ENCODE data around the gene ZNF574.

Gene ZNF574

DNA sequence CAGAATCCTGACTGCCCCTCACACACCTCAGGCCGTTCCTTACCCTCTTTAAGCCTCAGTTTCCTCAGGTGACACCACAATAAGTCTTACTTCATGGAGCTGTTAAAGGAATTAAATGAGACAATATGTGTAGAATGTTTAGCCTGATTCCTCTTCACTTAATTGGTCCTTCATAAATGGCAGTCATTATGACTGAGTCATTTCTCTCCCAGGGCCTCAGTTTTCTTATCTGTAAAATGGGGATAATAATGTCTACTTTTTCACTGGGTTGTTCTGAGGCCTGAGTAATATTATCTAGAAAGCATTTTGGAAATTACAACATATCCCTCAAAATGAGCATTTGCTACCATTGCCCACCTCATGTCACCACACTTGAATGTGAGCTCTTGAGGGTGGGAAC is 34.7 kb downstream of the ZNF574 start:
- Histone ChIP-seq H3F3A (ENCODE audit: control insufficient read depth, insufficient read depth) (peaks cover 51% of the 10 kb centered on the region), H3K4me2 (ENCODE audit: low read length) (peak overlapping the region; percentile 26; the same call in 1 of the 2 replicates), H3K27me3 (ENCODE audit: control insufficient read depth, low read length) (no peaks in the 10 kb centered on the region), H3K79me2 (ENCODE audit: control insufficient read depth, low read length) (peaks cover 53% of the 10 kb centered on the region), H3K4me3 (ENCODE audit: low read length) (no peak overlapping the region), H3K9me2 (replicated peaks; ENCODE audit: control insufficient read depth, low read length) (no peaks in the 10 kb centered on the region), H3K36me3 (ENCODE audit: control insufficient read depth, low read length) (peaks cover 81% of the 10 kb centered on the region), H3K27ac (ENCODE audit: low read depth, low read length) (peak overlapping the region; percentile 90), H4K20me1 (ENCODE audit: control insufficient read depth, insufficient read depth, low read depth, low read length) (no peaks in the 10 kb centered on the region), H3K9me3 (ENCODE audit: control insufficient read depth, insufficient read depth, low read length) (no peaks in the 10 kb centered on the region), H3K4me1 (ENCODE audit: control insufficient read depth, low read length) (peaks cover 78% of the 10 kb centered on the region)
- TF ChIP-seq CTCF (IDR thresholded peaks at IDR 0.05; ENCODE audit: low read depth, low read length, poor library complexity, severe bottlenecking) (no peak), EZH2phosphoT487 (IDR thresholded peaks at IDR 0.05; ENCODE audit: borderline replicate concordance, low read length) (no peak)

DNA sequence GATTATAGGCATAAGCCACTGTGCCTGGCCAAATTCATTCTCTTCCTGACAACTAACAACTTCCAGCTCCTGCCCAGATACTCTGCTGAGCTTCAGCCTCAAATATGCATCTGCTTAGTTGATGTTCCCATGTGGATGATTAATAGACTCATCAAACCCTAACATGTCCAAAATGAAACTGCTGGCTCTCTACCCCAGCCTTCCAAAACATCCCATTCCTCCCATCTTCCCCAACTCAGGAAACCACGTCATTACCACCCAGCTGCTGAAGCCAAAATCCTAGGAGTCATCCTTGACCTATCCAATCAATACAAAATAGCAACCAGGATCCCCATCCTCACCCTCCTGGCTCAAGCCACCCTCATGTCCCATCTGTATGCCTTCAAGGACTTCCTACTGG is 35.4 kb downstream of the ZNF574 start:
- TF ChIP-seq EZH2phosphoT487 (IDR thresholded peaks at IDR 0.05; ENCODE audit: borderline replicate concordance, low read length): no peak
- no peak for TF ChIP-seq CTCF (IDR thresholded peaks at IDR 0.05; ENCODE audit: low read depth, low read length, poor library complexity, severe bottlenecking)
- no peak overlapping the region for H3K4me2 ChIP-seq (ENCODE audit: low read length)
- no peak overlapping the region for H3K4me3 ChIP-seq (ENCODE audit: low read length)
- H3K9me3 ChIP-seq (ENCODE audit: control insufficient read depth, insufficient read depth, low read length): no peaks in the 10 kb centered on the region
- peak overlapping the region; percentile 90 for H3K27ac ChIP-seq (ENCODE audit: low read depth, low read length)
- peaks cover 59% of the 10 kb centered on the region for H3F3A ChIP-seq (ENCODE audit: control insufficient read depth, insufficient read depth)
- H3K9me2 ChIP-seq (replicated peaks; ENCODE audit: control insufficient read depth, low read length): no peaks in the 10 kb centered on the region
- H3K36me3 ChIP-seq (ENCODE audit: control insufficient read depth, low read length): peaks cover 81% of the 10 kb centered on the region
- H3K4me1 ChIP-seq (ENCODE audit: control insufficient read depth, low read length): peaks cover 85% of the 10 kb centered on the region
- H3K27me3 ChIP-seq (ENCODE audit: control insufficient read depth, low read length): no peaks in the 10 kb centered on the region
- no peaks in the 10 kb centered on the region for H4K20me1 ChIP-seq (ENCODE audit: control insufficient read depth, insufficient read depth, low read depth, low read length)
- peaks cover 48% of the 10 kb centered on the region for H3K79me2 ChIP-seq (ENCODE audit: control insufficient read depth, low read length)

- H4K20me1 ChIP-seq (ENCODE audit: control insufficient read depth, insufficient read depth, low read depth, low read length): no peaks in the 10 kb centered on the region
- H3K79me2 ChIP-seq (ENCODE audit: control insufficient read depth, low read length): peaks cover 46% of the 10 kb centered on the region
- no peak for TF ChIP-seq EZH2phosphoT487 (IDR thresholded peaks at IDR 0.05; ENCODE audit: borderline replicate concordance, low read length)
- no peak for TF ChIP-seq CTCF (IDR thresholded peaks at IDR 0.05; ENCODE audit: low read depth, low read length, poor library complexity, severe bottlenecking)
- H3K27me3 ChIP-seq (ENCODE audit: control insufficient read depth, low read length): no peaks in the 10 kb centered on the region
- H3K4me2 ChIP-seq (ENCODE audit: low read length): no peak overlapping the region
- H3K4me3 ChIP-seq (ENCODE audit: low read length): no peak overlapping the region
- H3K36me3 ChIP-seq (ENCODE audit: control insufficient read depth, low read length): peaks cover 82% of the 10 kb centered on the region
- peaks cover 62% of the 10 kb centered on the region for H3F3A ChIP-seq (ENCODE audit: control insufficient read depth, insufficient read depth)
- no peaks in the 10 kb centered on the region for H3K9me2 ChIP-seq (replicated peaks; ENCODE audit: control insufficient read depth, low read length)
- H3K27ac ChIP-seq (ENCODE audit: low read depth, low read length): peak overlapping the region; percentile 90
- no peaks in the 10 kb centered on the region for H3K9me3 ChIP-seq (ENCODE audit: control insufficient read depth, insufficient read depth, low read length)
- H3K4me1 ChIP-seq (ENCODE audit: control insufficient read depth, low read length): peaks cover 90% of the 10 kb centered on the region
Measured at GRCh38 chr19:42111811-42112210, 35.8 kb downstream of the ZNF574 start.

Data from DOHH2 (cell line).